ENCODE results near the gene MRM2.
A peak's percentile ranks its signal among the peaks of the same experiment; 100 is the strongest.

MRM2 gene

DNA sequence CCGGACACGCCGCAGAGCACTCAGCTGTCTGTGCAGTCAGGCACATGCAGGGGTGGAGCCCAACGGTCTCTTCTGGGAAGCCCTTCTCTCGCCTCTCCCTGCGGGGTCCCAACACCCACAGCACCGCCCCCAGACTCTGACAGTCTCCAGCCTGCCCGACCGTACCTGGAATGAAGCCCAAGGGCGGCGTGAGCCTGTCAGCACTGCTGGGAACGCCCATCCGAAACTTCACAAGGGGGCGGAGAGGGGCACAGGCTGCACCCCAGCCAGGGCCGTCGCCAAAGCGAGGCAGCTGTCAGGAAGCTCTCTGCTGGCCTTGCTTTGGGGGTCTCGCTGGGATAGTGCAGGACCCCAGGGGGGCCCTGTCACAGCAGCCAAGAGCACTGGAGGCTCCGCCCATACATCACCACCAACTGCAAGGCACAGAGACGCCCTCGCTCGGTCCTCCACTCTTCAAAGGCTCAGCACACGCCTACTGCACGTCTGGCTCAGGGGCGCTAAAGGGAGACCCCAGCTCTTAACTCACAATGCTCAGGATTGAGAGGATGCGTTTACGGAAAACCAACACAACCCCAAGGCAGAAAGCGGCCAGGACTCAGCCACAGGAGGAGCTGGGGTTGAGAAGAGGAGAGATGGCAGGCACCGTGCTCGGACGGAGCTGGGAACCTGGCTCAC, 40.2 kb downstream of the MRM2 start:
- DNase-seq = no peak

DNA sequence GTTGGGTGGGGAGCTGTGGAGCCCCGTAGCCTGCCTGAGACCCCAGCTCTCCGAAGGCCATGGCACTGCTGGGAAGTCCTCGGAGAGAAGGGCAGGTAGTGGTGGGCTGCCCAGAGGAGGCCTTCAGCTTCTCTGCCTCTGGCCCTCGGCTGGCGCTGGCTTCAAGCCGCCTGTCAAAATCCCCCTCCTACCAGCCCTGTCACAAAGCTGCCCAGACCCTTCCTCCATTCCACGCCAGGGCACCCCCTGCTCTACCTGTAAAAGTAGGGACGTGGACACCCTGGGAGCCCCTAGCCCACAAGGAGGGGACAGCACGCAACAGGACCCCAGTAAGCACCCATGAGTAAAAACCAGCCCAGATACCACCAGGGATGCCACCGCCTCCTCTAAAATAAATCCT, 40.9 kb downstream of the MRM2 start:
- DNase-seq = no peak

DNA sequence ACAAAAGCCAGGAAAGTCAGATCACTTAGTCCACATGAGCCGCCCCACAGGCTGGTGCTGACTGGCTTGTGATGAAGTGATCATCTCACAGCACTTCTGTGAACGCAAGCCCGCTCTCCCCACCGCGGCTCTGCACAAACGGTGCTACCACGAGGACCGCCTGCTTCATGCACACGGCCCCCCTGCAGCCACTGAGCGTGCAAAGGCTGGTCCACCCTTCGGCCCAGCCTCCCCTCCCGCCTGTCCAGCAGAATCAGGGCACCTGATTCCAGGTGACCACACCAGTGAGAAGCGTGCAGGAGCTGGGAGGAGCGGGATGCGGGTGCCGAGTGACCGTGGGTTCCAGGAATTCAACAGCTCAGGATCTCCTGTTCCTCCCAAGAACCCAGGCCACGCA, 41.4 kb downstream of the MRM2 start:
- no peak for DNase-seq

DNA sequence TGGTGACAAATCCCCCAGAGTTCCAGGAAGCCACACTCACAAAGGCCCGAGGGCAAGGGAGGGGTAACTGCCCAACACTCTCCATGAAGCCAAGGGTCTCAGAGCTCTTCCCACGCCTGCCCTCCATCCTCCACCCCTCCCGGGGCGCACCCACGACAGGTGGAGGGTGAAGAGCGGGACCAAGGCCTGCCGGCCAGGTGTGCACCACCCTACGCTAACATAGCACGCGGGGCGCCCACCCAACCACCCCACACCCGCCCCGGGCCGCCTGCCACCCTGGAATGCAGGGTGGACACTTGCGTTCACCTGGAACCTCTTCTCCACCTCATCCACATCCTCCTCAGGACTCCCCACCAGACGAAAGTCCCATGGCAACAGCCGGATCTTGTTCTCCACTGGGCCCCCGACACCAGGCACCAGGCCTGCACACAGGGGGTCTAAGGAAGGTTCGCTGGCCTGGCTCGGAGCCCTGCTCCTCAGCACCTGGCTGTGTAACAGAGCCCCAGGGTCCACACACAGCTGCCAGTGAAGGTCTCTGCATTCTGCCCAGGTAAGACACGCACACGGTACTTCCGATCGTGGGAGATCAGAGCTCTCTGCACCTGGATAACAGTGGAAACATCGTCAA, 41.9 kb downstream of the MRM2 start:
- no peak for DNase-seq

DNA sequence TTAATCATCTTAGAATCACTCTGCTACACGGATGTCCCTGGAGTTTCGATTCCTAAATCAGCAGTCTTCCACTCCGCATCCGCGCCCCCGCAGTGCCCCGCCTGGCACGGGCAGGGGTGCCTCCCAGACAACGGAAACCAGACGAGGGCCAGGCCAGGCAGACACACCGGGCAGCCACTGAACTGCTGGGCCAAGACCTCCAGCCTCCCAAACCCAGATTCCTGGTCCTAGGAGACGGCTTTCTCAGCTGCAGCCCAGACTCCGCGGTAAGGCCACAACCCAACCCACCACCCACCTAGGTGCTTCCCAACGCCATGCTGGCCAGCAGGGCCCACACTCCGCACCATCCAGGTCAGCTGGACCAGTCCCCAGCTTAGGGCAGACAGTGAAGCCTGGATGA, 42.5 kb downstream of the MRM2 start:
- DNase-seq = no peak

DNA sequence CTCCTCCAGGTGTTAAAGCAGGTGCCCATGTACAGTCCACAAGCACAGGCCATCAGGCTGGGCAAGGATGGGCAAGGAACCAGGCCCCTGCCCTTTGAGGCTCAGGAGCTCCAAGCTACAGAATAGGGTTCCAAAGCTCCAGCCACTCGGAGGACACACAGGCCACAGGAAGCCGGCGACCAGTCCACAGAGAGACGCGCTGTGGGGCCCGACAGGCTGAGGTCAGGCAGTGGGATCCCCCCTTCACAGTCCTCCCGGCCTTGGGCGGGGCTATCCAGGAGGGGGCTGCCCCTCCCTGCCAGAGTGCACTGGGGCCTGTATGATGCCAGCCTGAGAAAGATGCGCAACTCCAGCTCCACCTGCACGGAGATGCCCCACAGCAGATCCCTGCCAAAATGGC, 43.2 kb downstream of the MRM2 start:
- no peak for DNase-seq

DNA sequence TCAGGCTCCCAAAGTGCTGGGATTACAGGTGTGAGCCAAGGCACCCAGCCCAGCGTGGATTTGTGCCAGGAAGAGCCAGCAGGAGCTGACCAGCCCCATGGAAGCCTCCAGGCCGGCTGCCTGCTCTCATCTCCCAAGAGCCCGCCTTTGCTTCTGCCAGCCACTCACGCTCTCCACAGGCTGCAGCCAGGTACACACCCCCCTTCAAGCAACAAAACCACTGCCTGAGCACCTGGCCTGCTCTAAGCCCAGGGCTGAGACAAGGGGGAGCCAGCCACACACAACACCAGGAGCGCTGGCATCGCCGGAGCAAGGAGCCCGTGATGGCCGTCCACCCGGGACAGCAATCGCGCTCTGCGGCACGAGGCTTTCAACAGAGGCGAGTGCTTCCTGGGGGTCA, 43.8 kb downstream of the MRM2 start:
- DNase-seq = no peak

DNA sequence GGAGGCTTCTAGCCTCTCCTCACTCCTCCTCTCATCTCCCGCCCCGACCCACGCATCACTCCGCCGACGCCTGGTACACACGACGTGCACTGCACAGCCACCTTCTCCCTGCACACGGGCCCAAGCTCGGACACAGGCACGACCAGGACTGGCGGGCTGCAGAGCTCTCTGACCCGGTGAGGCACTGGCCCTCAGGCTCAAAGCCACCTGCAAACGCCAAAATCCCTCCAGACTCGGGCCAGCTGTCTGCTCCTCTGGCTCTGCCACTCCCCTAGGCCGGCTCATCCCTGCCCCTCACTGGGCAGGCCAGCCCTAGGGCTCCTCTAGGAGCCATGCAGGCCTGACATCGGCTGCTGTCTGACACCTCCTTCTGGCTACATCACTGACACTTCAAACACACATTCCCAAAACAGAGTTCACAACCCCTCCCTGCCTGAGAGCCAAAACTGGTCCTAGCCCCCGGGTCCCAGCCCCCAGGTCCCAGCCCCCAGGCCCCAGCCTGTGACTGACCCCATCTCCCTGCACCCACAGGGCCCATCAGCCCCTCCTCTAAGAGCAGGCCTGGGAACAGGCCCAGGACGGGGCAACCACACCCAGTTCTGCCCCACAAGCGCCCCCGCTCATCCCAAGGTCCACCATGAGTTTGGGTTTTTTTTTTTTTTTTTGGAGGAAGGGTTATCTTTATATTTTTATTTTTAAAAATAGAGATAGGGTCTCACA, 44.4 kb downstream of the MRM2 start:
- no peak for DNase-seq

DNA sequence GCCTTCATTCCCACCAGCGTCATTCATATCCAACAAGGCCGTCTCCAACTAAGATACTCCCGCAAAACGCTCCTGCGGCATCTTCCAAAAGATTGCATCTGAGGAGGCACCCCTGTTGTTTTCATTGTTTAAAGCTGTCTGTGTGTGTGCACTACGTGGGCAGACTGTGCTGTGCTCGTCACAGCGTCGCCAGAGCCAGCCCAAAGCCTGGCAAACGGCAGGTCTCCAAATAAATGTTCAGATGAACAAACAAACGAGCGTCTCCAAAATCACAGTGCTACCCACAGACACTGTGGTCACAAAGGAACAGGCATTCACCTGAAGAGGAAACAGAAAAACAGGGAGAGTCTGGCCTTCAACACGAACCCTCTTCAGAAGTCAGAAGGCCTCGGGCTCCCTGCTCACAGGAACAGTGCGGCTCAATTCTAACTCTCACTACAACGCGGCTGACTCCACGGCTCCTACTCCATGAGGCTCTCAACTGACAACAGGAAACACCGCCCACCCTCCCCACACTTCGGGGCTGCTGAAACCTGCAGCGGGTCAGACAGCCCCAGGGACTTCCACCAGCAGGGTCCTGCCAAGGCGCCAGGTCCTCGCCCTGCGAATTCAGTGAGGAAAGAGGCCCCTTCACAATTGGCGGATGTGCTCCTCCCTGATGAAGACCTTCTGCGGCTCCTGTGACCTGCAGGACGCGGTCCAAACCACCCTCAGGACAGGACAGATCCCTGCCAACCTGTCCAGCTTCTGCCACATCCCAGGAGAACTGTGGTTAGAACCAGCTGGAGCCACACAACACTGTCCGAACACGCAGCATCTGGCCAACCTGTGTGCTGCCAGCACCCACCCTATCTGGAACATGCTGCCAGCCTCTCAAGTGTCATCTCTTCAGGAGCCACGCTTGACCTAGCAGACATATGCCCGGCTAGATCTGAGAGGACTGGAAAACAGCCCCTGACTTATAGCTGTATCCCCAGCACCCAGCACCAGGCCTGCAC, 45.3 kb downstream of the MRM2 start:
- peak in 1 of 2 experiments; percentile 42 for DNase-seq

DNA sequence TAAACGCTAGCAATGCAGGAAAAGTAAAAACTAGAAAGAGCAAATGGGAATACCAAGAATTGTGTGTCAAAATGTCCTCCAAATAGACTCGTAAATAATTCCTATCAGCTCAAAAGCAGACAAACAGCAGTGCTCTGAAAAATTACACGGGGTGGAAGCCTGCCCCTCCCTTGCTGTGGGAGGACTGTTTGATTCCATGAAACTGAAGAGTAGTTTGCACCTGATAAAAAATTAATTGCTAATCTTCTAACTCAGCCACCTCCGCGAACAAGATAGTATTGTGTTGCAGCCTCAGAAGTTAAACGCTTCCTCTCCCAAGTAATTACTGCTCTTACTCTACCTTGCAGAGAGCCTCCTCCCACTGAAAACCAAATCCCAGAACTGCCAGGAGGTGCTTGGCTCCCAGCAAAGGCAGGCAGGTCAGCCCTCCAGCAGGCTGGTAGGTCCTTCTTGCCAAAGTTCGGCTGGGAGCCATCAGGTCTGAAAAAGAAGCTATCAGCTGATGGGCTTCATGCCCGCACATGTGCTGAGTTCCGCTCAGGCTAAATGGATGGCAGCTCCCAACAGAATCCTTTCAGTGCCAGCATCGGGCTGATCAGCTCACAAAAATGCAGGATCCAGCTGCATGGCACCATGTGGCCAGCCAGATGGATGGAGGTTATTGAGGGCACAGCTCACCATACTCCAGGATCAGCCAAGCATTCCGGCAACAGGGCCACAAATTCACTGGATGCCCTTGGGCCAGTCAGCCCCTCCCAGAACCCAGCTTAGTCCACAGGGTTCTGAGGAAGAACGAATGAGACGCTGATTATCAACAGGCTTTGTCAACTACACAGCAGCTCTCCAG, 46.4 kb downstream of the MRM2 start:
- DNase-seq = peak; percentile 81 to 98

DNA sequence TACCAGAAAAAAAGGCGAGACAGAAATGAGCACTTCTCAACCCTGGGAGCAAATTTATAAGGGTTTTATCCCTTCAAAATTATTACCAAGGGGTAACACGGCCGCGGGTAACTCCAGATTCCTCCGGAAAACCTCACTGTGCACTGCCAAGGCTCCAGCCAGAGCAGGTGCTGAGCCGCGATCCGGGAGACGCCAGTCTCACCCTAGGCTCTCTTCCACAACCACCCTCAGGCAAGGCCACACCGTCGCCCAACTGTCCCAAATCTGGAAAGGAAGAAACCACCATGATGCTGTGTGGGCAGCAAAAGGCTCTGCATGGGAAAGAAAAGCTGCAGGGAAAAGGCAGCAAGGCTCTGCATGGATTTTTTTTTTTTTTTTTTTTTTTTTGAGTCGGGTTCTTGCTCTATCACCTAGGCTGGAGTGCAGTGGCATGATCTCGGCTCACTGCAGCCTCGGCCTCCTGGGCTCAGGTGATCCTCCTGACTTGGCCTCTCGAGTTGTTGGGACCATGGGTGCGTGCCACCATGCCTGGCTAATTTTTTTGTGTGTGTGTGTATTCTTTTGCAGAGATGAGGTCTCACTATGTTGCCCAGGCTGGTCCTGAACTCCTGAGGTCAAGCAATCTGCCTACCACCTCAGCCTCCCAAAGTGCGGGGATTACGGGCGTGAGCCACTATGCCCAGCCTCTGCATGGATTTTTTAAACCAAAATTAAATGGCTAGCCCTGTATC, 48.3 kb downstream of the MRM2 start:
- DNase-seq = no peak

DNA sequence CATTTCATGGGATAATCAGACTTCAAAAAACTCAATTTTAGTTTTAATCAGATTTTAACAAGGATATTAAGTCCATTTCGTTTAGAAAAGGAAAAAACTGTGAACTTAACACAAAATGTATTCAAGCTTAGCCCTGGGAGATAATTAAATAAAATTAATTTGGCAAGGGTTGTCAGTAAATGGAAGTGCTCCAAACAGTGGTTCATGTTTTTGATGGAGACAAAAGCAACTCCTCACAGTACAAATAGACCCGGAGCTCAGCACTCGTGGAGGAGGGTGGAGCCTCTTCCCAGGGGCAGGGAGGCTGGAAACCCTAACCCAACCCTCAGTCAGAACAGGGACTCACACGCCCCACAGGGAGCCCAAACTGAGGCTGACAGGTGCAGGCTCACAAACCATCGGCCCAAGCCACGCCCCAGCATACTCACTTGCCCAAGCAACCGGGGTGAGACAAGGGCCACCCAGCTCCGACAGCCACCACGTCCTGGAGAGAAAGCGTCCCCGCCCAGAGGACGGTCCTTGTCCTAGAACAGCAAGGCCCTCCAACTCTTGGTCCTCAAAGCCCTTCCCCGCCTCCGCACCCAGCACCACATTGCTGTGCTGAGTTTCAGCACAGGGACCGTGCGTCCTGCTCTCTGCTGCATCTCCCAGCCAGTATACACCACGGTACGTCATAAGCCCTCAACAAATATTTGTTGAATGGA, 49.0 kb downstream of the MRM2 start:
- no peak for DNase-seq

DNA sequence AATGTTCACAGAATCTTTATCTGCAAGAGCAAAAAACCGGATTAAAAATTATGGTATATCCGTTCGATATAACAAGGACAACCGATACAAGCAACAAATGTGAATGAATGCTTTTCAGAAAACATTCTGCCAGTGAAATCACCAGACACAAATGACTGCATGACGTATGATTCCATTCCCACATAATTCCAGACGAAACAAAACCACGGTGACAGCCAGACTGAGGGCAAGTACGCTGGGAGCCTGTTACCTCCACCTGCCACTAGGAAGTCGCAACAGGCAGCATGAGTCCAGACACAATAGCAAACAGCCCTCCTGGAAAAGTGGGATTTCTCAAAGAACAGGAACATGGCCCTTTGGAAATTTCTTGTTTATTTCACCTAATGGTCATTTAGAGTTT, 51.0 kb downstream of the MRM2 start:
- DNase-seq = no peak

DNA sequence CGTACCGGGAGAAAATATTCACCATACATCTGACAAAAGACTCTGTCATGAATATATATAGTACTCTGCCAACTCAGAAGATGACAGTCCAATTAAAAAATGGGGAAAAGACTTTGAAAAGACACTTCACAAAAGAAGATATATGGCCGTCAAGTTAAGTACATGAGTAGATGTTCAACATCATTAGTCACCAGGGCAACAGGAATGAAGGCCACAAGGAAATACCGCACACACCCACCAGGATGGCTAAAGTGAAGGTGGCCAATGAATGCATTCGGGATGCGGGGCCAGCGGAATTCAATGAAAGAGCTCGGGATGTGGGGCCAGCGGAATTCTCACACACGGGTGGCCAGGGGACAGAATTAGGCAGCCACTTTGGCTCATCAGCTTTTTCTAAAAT, 51.5 kb downstream of the MRM2 start:
- no peak for DNase-seq

DNA sequence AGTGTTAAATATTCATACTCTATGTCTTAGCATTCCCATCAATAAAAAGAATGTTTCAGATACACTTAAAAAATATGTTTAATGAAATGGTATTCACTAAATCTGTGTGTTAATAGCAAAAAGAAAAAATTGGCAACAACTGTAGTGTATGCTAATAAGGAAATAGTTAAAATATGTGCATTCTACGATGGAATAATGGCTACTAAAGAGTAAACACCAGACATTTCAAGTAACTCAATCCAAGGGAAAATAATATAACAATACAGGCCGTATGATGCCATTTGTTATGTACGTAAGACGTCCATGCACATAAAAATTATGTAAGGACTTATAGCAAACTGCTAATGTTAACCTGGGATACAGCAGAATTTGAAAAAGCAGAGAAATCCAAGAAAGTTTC, 55.8 kb downstream of the MRM2 start:
- DNase-seq = no peak

DNA sequence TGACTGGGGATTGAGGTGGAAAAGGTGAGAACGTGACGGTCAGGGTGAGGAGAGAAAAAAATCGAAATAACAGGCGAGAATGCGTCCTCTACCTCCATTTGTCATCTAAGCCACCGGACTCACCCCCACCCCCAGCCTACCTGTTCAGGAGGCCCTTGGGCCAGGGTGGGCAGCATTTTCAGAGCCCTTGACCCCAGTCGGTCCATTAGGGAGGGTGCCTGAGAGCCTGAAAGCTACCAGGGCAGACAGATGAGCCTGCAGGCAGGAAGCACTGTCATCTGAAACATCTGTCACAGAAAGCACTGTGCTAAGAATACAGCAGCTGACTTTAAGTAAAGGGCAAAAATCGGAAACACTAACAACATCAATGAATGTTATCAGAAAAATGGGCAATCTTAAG, 56.3 kb downstream of the MRM2 start:
- no peak for DNase-seq

All from NCI-H446 (cell line).